Fibroblast of gingiva (primary cell): ENCODE data around the gene MBNL1.

Experiments used
- DNase-seq: peaks from one replicate; pipeline ENCODE4 v3.0.0-alpha.2; 2011; ENCODE audit warnings: low read depth

MBNL1 gene

DNA sequence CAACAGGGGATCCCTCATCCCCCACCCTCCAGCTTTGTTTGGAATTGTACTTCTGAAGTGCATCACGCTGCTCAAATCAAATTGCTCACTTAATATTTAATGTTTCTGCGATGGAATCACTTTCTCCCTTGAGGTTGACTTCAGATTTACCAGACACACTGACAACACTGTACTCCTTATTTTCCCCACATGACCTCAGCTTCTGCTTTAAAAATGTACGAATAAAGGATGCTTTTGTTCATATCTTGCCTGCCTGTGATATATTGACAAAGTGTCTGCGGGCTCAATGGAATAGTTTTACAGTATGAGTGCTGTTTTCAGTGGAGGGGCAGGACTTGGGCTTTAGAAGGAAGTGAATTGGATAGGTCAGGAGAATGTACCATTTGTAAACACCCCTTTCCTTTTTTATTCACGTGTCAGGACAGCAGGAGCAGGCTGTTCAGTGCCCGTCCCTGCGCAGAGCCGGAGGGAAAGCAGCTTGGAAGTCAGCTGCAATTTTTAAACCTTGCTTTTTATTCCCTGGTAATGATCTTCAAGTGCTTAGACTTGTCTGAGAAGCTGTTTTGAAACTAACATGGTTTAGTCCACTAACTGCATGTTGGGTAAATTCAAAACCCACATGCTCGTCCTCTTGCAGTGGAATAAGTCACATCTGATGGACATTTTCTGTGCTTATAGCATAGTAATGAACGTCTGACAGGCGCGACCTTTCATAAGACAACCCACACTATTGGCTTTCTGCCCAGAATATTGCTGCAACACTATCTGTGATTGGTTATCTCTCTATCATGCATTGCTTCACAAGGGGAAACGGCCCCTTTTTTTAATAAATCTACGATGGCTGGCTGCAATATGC is 29.9 kb downstream of the MBNL1 start:
- DNase-seq: peak; percentile 99

DNA sequence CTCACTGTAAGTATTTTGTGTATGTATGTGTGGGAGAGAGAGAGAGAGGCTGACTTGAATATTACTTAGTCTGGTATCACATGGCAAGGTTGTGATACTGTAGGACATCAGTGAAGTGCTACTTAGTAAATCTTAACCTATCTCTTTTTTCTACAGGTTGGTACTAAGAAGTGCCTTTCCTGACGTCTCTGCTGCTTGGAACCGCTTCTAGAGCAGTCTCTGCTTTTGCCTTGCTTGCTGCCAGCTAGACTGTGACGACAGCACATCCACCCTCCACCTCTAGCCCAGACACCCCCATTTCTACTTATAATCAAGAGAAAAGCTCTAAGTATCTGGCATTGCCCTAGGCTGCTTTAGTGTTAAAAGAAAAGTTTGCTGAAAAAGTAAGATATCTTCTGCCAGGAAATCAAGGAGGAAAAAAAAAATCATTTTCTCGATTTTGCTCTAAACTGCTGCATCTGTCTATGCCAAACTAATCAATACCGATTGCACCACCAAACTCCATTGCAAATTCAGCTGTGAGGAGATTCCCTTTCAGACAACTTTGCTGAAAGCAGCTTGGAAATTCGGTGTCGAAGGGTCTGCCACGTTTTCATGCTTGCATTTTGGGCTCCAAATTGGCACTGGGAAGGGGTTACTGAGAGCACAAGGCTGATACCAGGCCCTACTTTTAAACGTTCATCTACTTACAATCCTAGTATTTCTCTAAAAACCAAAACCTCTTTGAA is 30.7 kb downstream of the MBNL1 start:
- no peak for DNase-seq

DNA sequence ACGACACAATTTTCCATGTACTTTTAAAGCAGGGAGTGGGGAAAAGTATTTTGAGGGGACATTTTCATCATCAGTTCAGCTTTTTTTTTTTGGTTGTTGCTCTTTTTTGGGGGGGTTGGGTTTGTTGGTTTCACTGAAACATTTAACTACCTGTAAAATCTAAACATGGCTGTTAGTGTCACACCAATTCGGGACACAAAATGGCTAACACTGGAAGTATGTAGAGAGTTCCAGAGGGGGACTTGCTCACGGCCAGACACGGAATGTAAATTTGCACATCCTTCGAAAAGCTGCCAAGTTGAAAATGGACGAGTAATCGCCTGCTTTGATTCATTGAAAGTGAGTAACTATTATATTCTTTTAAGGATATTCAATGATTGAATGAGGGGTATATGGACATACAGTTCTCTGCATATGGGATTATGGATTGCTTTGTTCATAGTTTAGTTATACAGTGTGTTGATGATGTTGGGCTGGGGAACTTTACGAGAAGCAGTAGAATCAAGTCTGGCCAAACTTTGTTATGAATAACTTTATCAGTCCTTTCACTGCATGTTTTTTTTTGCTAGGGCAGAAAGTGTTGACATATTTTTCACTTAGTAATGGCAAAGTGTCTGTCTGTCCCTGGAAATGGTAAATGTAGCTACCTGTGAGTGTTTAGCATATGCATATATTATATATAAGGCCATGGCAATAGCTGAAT is 31.5 kb downstream of the MBNL1 start:
- no peak for DNase-seq

DNA sequence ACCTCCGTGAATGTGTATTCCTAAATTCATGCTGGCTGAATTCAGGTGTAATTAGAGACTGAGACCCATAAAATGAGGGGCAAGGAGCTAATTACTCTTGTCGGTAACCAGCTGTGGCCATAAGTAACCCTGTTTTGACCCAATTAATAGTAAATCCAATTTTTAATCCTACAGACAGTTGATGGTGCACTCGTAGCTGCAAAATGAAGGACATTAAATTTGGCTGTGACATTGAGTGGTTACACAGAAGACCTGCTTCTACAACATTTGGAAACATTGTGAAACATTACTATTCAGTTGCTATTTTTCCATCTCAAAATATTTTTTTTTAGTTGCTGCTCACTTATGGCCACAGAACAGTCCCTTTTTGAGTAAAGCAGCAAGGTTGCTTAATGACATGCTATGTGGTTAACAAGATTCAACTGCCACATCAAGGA is 33.0 kb downstream of the MBNL1 start:
- DNase-seq: peak; percentile 59

DNA sequence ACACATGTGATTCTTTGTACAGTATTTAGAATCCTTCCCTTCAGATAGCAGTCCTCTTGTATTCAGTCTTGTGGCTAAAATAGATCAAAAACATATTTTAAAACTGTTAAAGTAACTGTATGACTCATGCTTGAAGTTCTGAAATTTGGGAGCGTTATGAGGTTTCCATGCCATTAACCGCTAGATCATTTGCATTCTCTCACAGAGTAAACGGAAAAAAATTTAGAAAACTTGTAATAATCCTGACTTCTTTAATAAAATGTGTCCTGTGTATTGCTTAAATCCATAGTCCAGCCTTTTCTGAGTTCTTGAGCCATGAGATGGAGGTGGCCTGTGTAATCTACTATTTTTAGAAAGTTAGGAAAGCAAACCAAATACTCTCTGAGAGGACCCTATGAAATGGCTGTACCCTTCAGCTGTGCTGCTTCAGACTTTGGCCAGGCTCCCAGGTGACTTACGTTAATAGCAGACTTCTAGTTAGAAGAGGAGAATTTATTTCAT is 33.8 kb downstream of the MBNL1 start:
- DNase-seq: peak; percentile 95

DNA sequence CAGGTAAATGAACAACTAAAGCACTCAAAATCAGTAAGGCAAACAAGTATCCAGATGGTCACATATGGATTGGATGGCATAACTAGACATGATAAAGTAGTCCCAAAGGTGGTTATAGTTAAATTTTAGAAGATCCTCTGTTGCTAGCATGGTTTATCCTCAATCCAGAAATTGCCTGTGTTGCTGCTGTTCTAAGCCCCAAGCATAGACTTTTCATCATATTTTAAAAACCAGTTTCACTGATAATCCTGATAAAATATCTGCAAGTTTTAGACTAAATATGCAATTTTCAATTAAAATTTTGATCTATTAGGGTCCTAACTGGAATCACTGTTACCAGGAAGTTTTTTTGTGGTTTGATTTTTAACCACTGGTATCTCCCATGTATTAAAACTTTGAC is 35.4 kb downstream of the MBNL1 start:
- DNase-seq: no peak

DNA sequence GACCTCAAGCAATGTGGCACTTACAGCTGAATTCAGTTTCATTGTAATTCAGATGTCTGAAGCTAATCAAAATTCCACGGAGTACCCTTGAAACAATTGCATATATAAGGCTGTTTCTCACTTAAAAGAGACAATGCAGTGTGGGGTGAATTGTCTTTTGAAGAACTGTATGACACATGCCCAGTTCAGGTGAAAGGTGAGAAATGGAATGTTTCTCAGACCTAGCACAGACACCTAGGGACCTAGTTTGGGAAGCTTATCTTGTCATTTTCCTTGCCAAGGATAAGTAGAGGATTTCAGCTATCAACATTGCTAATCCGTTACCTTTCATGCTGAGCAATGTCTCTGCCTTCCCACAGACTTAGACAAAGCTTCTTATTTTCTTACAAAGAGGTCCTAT is 36.3 kb downstream of the MBNL1 start:
- no peak for DNase-seq

DNA sequence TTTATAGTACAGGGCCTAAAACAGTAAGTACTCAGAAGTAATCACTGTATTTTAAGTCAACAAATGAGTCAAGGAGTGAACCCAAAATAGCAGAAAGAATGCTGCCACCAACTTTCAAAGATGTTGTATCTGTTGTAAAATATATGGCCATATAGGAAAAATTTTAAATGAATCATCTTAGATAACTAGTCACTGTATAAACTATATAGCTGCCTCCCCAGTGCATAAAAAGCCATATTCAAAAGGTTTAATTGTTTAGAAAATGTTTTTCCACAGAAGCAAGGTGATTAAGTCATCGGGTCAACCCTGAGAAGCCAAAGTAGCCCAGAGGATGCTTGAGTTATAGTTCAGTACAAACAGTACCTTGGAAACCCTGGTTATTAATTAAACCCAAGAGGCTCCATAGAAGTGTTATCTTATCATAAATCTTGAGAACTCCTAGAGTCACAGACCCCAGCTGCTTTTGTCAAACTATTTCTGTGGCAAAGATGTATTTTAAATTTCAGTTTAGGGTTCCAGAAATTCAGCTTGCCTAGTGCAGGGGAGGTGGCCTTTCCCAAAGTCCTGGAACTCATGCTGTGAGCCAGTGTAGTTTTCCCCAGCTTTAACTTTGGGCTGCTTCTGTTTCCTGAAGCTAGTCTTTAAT is 39.2 kb downstream of the MBNL1 start:
- DNase-seq: no peak

DNA sequence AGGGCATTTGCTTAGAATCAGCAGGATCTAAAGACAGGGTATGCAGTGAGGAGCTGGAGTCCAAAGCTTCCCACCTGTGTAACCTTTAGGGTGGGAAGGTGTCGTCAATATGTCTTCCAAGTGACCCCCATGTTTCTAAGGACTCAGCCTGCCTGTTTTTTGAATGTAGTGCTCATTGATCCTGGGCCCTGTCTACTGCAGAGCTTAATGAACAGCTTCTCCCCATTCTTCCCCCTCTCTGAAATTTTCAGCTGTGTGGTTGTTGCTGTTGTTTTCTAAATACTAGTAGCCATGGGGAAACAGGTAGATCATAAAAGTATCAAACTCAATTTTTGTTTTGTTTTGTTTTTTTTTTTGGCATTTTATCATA is 39.7 kb downstream of the MBNL1 start:
- DNase-seq: no peak

DNA sequence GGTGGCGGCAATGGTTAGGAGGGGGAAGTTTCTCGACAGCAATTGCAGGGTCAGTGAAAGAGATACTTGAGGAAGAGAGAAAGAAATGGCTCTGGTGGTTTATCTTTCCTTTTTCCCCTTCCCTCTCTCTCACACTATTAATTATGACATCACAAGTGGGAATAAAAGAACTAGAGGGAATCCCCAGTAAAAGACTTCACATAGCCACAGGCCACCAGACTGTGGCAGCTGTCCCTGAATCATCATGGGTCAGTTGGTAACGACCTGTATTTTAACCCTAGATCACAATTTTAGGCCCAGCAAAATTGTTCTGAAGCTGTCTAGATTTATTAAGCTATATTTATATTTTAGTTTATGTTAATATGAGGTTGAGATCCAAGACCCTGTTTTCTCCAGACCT is 40.3 kb downstream of the MBNL1 start:
- DNase-seq: no peak

DNA sequence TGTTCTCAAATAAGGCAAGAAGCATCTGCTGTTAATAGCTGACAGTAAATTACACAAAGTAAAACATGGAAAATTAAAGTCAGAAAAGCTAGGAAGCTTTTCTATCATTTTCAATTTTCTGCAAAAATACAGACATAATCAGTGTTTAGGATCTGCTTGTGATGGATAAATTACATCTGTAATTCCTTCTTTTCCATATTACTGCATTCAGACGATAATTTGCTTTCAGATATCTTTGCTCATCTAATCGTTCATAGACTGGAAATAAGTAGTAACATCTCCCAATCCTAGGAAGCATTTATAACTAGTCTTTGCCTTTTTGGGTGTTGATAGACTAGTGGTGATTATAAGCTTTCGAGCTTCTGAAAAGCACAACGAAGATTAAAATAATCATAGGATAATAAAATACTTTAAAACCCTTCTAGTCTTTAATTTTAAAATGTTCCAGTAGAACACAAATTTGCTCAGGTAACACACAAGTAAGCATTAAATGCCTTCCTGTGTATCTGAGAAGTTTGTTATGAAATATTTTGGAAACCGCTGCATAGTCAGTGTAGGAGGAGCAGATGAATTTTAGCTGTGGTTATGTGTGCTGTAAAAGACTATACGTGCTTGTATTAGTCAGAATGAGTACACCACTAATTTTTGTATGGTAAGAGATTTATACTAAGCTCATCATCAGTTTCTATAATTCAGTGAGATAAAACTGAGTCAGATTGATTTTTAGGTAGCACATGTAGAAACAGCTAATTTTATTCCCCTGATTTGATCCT is 41.0 kb downstream of the MBNL1 start:
- peak; percentile 42 for DNase-seq

DNA sequence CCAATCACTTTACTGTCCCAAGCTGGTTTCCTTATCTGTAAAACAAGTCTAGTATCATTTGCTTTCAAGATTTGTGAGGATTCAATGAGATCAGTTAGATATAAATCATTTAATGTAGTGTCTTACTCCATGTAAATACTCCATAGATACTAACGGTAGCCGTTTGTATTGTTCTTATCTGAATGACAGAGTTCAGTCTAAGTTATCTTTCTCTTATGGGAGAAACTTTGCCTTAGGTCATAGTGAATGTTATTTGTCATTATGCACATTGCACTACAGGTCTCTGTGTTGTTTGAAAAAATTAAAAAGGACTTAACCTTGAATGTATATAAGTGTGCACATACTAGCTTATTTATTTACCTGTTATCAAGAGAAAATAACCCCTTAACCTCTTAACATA is 44.7 kb downstream of the MBNL1 start:
- DNase-seq: no peak

DNA sequence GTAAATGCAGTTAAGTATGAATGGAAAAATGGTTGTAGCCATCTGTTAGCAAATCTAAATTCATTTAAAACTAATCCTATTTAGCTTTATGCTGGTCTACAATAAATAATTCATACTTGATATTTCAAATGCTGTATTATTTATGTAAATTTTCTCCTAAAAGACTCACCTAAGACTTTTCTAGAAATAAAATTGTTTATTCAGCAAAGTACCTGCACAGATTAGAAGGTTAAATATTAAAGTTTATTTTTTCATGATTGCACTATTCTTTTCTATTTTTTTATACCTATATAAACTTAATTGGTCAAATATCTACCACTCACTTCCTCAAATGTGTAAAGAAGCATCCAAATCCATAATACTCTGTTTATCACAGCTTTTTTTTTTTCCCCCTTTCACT is 45.2 kb downstream of the MBNL1 start:
- DNase-seq: no peak

DNA sequence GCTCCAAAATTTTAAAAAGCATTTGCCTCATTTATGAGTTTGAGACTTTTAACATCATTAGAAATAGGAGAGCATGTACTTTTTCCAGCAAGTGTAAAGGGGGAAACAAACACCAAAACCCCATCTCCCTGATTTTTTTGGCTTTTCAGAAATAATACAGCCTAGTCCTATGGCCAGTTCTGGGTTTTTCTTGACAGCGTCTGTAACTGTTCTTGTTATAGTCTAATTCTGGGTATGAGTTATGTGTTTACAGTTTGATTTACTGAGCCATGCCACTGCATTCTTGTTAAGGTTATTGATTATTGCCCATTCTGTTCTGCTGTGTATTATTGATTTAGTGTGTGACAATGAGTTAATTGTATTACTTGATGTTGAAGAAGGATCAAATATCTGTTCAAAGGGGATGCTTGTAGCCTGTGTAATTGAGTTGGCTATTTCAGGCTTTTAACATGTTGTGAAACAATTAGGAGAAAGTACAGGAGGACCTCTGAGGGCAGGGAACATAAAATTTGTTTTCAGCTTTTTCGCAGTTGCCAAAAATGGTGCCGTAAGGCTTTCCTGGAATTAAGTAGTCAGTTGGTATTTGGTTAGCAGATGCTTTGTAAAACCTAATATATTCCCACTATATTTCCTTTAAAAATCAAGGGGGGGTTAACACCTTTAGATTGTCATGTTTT is 46.1 kb downstream of the MBNL1 start:
- peak; percentile 41 for DNase-seq

DNA sequence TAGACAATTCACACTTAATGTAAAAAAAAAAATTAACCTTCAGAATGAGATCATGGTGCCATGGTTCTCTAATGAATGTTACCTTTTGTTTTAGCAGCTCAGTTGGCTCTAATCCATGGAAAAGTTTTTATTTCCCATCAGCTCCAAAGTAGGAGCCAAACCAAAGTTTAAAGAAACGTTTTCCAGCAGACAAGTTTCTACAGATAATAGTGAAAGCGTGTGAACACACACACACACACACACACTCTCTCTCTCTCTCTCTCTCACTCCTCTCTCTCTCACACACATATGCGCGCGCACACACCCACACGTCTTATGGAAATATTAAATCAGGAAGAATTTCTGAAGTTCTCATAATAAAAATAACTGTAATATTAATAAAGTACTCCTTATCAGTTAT is 46.9 kb downstream of the MBNL1 start:
- no peak for DNase-seq

DNA sequence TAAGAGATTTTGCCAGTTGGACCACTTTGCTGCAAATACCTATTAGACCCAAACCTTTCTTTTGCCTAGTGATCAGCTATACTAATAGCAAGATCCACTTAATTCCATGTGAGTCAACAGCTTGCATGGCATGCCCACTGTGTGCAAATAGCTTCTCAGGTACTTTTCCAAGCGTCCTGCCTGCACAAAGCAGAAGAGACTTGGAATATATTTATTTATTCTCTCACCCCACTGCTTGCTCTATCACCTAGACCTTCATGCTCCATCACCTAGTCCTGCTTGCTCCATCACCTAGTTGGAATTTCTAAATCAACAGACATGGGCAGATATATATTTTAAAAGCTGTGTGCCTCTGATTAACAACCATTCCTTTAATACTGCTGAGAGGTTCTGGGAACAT is 47.6 kb downstream of the MBNL1 start:
- no peak for DNase-seq

DNA sequence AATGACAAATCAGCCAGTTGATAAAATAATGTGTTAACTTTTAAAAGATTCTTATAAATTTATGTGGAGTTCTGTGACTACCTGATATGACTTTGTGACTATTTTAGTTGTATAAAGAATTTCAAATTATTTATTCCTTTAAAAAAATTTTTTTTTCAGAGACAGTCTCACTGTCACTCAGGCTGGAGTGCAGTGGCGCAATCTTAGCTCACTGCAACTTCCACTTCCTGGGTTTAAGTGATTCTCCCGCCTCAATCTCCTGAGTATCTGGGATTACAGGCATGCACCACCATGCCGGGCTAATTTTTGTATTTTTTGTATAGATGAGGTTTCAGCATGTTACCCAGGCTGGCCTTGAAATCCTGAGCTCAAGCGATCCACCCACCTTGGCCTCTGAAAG is 48.5 kb downstream of the MBNL1 start:
- DNase-seq: no peak

DNA sequence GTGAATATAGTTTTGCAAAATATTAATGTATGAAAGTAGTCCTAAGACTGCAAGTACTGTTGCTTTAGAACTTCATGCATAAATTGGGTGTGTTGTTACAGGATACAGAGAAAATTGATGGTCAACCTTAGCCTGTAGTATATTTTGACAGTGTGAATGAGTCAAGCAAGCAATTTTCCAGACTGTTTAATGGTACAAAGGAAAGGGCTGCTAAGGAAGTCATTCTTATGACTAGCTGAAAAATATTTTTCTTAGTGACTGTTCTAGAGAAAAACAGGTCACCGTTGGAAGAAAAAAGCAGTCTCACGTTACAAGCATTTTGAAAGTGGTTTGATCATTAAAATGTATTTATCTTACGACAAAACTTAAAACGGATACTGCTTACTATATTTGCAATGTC is 49.2 kb downstream of the MBNL1 start:
- DNase-seq: peak; percentile 45

DNA sequence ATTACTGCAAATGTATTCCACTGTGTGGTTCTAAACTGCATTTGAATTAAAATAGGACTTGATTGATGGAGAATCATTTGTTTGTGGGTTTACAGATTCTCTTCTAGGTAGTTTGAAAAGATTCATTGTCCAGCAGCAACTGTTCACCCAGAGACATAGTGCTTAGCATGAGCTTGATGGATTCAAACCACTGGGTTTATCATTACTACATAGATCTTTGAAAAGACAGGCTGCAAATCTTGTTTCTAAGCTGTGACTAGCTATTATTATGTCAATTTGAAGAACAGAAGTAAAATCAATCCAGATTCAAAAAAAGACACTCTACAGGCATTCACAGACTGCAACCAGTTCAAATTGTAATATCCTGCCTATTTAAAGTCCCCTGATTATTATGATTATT is 49.8 kb downstream of the MBNL1 start:
- DNase-seq: no peak

DNA sequence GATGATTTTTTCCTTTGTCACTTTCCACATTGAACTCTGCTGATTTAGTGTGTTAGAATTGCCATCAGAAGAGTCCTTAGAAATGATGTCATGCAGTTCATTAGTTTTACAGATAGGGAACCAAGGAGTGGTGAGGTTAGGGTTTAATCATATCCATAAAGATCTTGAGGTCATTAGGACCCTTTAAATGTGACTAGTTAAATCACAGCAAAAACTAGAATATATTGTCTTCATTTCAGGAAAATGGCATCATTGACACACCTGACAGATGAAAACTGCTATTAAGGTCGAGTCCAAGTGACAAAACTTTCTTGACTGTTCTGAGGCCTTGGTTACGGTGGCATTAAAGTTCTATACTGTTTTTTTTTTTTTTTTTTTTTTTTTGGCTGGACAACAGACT is 50.5 kb downstream of the MBNL1 start:
- DNase-seq: no peak
